KOPT-K1 (cell line): ENCODE measurements around the gene ZBTB46.
"Not testable (repeated sequence)": the region's sequence is repeated elsewhere in the genome, so short reads cannot be mapped to it uniquely, and the experiment has no call there.

Experiments
- H3K27ac ChIP-seq: fragments of 200-600 bp; sonication (generic); 2 replicates; pipeline ENCODE4 v1.5.1; 2016; ENCODE audit warnings: antibody characterized with exemption, mild to moderate bottlenecking, low read depth, low read length; ENCODE audit not compliant: poor library complexity, severe bottlenecking
- H3K36me3 ChIP-seq: fragments of 200-600 bp; sonication (generic); 2 replicates; pipeline ENCODE4 v1.5.1; 2017; ENCODE audit warnings: antibody characterized with exemption, mild to moderate bottlenecking, low read length, moderate library complexity; ENCODE audit not compliant: insufficient read depth
- H3K9me3 ChIP-seq: fragments of 200-600 bp; sonication (generic); 2 replicates; pipeline ENCODE4 v1.5.1; 2017; ENCODE audit warnings: antibody characterized with exemption, low read length, mild to moderate bottlenecking; ENCODE audit not compliant: insufficient read depth, poor library complexity, severe bottlenecking

Gene ZBTB46, protein sequence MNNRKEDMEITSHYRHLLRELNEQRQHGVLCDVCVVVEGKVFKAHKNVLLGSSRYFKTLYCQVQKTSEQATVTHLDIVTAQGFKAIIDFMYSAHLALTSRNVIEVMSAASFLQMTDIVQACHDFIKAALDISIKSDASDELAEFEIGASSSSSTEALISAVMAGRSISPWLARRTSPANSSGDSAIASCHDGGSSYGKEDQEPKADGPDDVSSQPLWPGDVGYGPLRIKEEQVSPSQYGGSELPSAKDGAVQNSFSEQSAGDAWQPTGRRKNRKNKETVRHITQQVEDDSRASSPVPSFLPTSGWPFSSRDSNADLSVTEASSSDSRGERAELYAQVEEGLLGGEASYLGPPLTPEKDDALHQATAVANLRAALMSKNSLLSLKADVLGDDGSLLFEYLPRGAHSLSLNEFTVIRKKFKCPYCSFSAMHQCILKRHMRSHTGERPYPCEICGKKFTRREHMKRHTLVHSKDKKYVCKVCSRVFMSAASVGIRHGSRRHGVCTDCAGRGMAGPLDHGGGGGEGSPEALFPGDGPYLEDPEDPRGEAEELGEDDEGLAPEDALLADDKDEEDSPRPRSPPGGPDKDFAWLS

DNA sequence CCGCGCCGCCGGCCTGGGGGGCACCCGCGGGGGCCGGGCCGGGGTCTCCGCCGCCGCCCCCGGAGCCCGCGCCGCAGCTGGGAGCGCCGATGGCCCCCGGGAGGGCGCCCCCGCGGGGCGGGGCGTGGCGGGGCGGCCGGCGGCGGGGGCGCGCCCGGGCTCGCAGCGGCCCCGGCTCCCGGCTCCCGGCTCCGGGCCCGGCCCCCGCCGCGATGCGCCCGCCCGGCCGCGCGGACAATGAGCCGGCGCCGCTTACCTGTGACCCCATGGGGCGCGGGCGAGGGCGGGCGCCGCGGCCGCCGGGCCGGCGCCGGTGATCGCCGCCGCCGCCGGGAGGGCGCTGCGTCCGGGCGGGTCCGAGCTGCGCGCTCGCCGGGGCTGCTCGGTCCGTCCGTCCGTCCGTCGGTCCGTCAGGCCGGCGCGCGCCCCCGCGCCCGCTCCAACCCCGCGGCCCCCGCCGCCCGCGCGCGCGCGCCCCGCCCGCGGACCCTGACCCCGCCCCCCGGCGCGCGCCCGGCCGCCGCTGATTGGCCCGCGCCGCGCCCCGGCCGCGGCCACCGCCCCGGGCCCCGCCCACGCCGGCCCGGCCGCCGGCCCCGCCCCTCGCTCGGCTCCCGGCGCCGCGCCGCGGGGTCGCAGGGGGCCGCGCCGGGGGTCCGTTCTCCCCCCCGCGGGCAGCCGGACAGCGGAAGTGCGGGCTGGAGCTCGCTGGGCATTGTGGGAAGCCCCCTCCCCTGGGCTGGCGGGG, at the start of gene ZBTB46:
Gene ZBTB46 (minus strand): TSS at position 424 of the 748 bp plus-strand sequence. CDS start 40,507 bp downstream, outside the sequence.
- H3K27ac ChIP-seq = no peak within 1 kb of the TSS

DNA sequence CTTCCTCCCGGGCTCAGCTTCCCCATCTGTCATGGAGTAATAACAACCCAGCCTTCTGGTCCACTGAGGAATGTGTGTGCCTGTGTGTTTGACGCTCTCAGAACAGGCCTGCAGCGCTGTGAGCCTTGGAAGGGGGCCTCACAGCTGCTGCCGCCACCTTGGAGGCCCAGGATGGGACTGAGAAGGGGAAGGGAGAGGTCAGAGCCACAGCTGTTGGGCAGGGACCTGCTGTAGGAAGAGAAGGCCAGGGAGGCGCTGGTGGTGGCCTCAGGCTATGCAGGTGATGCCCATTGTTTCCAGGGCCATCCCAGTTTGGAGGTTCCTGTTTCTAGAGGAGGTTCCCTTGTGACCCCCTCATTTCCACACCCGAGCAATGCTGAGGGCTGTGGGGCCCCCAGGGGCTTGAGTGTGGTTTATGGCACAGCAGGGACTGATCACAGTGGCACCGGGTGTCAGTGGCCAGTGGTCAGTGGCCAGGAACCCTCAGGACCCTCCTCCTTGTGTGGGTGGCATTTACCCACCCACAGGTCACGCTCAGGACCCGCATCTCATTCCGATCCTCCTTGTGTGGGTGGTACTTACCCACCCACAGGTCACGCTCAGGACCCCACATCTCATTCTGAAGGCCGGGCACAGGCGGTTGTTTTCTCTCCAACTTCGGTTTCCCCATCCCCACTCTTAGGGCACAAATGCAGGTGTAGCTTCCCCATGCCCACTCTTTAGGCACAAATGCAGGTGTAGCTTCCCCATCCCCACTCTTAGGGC, 48.0 kb upstream of the ZBTB46 start:
- Histone ChIP-seq H3K36me3 (peaks cover 68% of the 10 kb centered on the region), H3K9me3 (no peaks in the 10 kb centered on the region), H3K27ac (no peak overlapping the region)

More for the DNA sequence above, at the start of gene ZBTB46:
- no peaks in the 10 kb centered on the region for H3K9me3 ChIP-seq
- H3K36me3 ChIP-seq = no peaks in the 10 kb centered on the region

DNA sequence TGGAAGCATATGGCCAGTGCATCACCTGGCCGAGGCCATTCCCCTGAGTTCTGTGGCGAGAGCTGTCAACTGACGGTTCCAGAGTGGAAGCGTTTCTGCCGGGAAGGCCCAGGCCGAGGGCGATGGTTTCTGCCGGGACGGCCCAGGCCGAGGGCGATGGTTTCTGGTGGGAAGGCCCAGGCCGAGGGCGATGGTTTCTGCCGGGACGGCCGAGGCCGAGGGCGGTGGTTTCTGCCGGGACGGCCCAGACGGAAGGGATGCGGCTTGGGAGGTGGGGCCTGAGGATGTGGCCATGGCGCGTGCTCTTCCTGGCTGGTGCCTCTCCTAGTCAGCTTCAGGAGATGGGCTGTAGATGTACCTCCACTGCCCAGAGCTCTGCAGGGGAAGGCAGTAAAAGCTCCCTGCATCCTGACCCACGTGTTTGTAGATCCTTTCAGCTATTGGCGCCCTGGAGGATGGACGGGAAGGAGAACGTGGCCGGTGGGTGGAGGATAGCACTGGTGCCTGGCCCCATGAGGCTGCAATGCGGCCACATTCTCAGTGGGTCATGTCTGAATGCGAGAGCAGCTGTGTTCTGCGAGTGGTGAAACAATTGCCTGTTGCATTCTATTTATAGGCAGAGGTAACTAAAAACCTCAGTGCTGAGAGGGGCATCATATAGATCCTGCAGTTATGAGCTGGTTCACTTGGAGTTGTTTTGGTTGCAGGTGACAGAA, 46.8 kb upstream of the ZBTB46 start:
- Histone ChIP-seq H3K9me3 (no peaks in the 10 kb centered on the region), H3K27ac (no peak overlapping the region), H3K36me3 (peaks cover 67% of the 10 kb centered on the region)

DNA sequence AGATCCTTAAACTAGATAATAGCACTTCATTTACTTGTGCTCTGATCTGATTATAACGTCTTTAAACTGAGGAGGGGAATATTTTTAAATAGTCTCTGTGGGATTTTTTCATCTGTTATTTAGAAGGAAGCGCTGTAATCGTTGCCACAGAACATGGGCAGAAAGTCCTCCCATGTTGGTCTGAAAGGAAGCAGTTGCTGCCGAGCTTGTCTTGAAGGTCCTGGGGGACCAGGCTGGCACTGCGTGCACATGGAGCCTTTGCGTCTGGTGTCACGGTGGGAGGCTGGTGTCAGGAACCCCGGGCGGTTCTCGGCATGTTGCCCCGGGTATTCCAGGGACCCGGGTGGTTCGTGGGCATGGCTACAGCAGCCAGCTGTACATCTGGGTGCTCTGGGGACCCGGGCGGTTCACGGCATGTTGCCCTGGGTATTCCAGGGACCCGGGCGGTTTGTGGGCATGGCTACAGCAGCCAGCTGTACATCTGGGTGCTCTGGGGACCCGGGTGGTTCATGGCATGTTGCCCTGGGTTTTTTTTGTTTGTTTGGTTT, 45.5 kb upstream of the ZBTB46 start:
- no peak overlapping the region for H3K27ac ChIP-seq
- H3K9me3 ChIP-seq = no peaks in the 10 kb centered on the region
- H3K36me3 ChIP-seq = peaks cover 68% of the 10 kb centered on the region

DNA sequence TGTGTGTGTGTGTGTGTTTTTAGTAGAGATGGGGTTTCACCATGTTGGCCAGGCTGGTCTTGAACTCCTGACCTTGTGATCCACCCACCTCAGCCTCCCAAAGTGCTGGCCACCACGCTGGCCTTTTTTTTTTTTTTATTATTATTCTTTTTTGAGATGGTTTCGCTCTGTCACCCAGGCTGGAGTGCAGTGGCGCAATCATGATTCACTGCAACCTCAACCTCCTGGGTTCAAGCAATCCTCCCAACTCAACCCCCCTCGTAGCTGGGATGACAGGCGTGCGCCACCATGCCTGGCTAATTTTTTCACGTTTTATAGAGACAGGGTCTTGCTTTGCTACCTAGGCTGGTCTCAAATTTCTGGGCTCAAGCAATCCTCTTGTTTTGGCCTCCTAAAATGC, 43.2 kb upstream of the ZBTB46 start:
- peaks cover 85% of the 10 kb centered on the region for H3K36me3 ChIP-seq
- not testable (repeated sequence) for H3K9me3 ChIP-seq, H3K27ac ChIP-seq

DNA sequence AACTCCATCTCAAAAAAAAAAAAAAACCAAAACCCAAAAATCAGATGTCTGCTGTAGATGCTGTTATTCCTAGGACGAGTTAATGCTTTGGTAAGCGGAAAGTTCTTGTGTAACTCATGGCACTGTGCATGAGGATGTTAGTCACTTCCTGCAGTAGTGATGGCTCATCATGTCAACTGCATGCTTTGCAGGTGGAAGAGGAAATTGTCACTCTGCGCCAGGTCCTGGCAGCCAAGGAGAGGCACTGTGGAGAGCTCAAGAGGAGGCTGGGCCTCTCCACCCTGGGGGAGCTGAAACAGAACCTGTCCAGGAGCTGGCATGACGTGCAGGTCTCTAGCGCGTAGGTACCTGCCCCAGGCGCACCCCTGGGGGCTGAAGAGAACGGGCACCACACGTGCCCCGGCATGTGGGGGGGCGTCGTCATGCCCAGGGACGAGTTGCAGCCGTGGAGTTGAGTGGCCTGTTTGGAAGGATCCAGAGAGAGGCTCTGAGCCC, 42.5 kb upstream of the ZBTB46 start:
- Histone ChIP-seq H3K9me3 (no peaks in the 10 kb centered on the region), H3K36me3 (peaks cover 86% of the 10 kb centered on the region), H3K27ac (no peak overlapping the region)

DNA sequence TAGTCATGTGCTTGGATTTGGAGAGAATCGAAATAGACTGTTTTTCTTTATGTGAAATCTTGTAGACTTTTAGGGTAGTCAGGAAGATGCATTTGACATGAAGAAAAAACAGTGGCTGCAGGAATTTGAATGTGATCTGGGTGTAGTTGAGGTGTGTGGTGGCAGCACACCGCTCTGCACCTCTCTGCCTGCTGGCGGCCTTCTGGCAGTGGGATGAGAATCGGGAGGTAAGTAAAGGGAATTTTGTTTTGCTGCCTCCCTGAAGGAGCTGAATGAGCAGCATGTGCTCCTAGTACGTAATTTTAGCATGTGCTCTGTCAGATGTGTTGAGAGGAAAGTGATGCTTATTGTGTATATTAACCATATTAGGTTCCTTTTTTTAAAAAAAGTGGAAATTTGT, 37.2 kb upstream of the ZBTB46 start:
- no peak overlapping the region for H3K27ac ChIP-seq
- peaks cover 40% of the 10 kb centered on the region; the same call in 1 of the 2 replicates for H3K36me3 ChIP-seq
- no peaks in the 10 kb centered on the region for H3K9me3 ChIP-seq

DNA sequence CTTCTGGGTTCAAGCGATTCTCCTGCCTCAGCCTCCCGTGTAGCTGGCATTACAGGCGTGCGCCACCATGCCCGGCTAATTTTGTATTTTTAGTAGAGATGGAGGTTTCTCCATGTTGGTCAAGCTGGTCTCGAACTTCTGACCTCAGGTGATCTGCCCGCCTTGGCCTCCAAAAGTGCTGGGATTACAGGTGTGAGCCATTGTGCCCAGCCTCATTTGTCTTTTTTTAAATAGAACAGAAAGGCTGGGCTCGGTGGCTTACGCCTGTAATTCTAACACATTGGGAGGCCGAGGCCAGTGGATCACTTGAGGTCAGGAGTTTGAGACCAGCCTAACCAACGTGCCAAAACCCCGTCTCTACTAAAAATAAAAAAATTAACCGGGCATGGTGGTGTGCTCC, 36.0 kb upstream of the ZBTB46 start:
- H3K36me3 ChIP-seq = peaks cover 41% of the 10 kb centered on the region; the same call in 1 of the 2 replicates
- H3K9me3 ChIP-seq, H3K27ac ChIP-seq: not testable (repeated sequence)

DNA sequence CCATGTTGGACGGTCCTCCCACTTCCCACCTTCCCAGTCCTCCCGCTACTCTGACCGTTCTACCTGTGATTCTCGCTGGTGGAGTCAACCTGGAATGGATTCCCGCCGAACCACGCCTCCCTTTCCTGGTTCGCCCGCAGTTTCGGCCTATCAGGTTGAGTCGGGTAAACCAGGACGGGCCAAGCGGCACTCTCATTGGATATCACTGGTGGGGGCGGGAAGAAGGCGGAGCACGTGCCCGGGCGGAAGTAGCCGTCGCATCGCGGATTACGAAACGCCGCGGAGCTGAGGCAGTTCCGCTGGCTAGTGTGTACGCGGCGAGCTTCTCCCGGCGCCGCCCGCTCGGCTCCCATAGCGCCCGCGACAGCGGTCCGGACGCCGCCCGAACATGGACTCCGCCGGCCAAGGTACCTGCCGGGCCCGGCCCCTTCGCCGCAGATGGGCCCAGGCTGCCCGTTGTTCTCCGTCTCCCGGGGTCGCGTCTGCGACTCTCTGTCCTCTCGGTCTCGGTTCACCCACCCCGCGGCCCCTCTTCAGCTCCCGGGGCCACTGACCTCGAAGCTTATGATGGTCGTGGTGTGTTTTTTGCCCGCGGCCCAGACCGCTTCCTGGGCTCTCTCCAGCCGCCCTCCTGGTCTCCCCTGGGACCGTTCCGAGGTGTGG, 34.0 kb upstream of the ZBTB46 start, which contains the start of gene TPD52L2:
Gene TPD52L2 (plus strand): TSS at position 293 of the 663 bp plus-strand sequence. CDS start 96 bp downstream, at position 389.
- no peaks in the 10 kb centered on the region for H3K9me3 ChIP-seq
- H3K36me3 ChIP-seq = peaks cover 33% of the 10 kb centered on the region; the same call in 1 of the 2 replicates
- H3K27ac ChIP-seq = peak within 1 kb of the TSS; percentile 70

DNA sequence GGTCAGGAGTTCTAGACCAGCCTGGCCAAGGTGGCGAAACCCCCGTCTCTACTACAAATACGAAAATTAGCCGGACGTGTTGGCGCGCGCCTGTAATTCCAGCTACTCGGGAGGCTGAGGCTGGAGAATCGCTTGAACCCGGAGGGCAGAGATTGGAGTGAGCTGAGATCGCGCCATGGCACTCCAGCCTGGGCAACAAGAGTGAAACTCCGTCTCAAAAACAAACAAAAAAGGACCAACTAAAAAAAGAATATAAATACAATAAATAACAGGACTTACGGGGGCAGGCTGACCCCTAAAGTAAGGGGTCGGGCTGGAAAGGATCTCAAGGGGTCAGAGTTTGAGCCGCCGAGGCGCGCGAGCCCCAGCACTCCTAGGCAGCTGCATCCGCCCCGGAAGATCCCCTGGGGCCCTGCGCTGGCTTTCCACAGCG, 33.5 kb upstream of the ZBTB46 start:
- Histone ChIP-seq H3K9me3 (no peaks in the 10 kb centered on the region), H3K27ac (peak overlapping the region; percentile 70)

DNA sequence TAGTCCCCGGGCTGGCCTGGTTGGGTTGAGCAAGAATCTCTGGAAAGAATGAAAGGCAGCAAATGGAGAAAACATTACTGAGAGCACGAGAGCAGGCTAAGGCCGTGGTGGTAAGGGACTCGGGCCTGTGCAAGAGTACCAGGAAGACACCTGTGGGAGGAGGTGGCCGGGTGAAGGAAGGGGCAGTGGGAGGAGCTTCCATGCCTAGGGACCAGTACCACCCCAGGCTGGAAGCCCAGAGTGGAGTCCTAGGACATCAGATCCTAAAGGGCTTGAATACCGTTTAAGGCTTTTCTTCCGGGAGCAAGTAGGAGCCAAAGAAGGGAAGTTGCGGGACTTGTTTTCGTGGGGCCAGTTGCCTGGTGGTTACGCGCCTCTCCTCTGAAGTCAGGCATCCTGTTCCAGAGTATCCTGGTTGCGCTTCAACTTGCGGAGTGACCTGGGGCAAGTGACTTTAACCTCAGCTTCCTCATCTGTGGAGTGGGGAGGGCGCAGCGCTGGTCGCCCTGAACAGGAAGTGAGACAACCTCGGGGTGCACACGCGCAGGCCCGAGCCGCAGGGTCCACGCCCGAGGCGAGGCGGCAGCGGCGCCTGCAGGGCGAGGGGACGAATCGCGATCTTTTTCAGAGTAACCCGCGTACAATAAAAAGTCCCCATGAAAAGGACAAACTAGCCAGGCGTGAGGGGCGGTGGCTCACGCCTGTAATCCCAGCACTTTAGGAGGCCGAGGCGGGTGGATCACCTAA, 32.9 kb upstream of the ZBTB46 start:
- Histone ChIP-seq H3K9me3 (no peaks in the 10 kb centered on the region), H3K36me3 (peaks cover 21% of the 10 kb centered on the region; the same call in 1 of the 2 replicates), H3K27ac (peak overlapping the region; percentile 70)

More for the DNA sequence above, 33.5 kb upstream of the ZBTB46 start:
- H3K36me3 ChIP-seq = peaks cover 27% of the 10 kb centered on the region; the same call in 1 of the 2 replicates

DNA sequence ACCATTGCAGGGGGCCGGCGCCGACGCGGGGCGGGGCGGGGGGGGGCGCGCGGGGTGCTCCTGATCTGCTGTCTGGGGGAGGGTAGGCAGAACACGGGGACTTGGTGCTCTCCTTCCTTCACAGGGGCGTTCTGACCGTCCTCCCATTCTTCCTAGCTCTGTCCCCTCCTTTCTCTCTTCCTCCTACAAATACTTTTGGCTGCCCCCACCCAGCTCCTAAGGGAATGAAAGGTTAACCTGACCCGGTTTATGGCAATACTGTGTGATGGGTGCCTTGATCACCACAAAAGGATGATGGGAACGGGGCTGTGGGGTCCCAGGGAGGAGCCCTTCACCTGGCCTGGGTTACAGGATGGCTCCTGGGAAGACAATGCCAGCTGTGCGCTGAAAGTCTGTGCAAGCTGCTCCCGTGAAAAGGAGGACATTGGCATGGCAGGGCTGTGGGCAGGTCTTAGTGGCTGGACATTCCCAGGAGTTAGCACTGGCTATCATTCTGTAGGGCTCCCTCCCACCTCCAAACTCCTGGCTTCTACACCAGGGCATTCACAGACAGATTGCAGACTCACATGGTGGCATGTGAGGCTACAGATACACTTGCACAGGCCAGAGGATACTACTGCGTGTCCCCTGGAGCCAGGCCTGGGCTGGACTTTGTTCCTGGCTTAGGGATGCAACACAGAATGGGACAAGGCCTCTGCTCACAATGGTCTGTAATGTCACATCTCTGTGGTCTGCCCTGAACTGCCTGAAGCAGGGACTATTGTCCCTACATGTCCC, 32.1 kb upstream of the ZBTB46 start:
- Histone ChIP-seq H3K27ac (peak overlapping the region; percentile 70), H3K36me3 (peaks cover 17% of the 10 kb centered on the region; the same call in 1 of the 2 replicates), H3K9me3 (no peaks in the 10 kb centered on the region)
